Measurements from ENCODE around the gene RNF112. TPM values are rescaled to one million over a fixed set of nuclear protein-coding genes. Genes with fewer than 3 reads are reported as not detected.

RNF112 gene
- total RNA-seq, 1 donor from 2014 or later = 0.86 TPM

DNA sequence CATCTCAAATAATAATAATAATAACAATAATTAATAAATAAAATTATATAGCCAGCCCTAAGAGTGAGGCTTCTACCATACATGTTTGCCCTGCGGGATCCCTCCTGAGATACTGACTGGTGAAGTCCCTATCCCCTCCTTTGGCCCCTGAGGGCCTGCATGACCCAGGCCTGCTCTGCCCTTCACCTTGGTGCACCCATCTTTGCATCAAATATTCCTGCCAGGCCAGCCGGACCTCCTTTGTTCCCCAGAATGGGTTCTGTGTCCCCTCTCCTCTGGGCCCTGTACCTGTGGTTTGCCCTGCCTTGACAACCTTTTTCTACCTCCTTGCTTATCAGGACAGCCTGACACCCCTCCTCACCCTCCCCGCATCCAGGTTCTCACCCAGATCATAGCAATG is 2.0 kb upstream of the RNF112 start:
- Histone ChIP-seq H3K9me3 (ENCODE audit: low read depth) (no peaks in the 10 kb centered on the region), H3K9ac (no peak overlapping the region), H3K27me3 (no peaks in the 10 kb centered on the region), H3K79me2 (ENCODE audit: low read depth) (no peaks in the 10 kb centered on the region), H4K20me1 (ENCODE audit: low read depth) (no peaks in the 10 kb centered on the region), H3K4me3 (no peak overlapping the region), H2AFZ (replicated peaks) (no peak overlapping the region), H3K4me2 (no peak overlapping the region), H3K36me3 (no peaks in the 10 kb centered on the region), H3K27ac (no peak overlapping the region), H3F3A (ENCODE audit: low read depth) (no peaks in the 10 kb centered on the region), H3K4me1 (peaks cover 13% of the 10 kb centered on the region)
- no peak for TF ChIP-seq EZH2phosphoT487 (IDR thresholded peaks at IDR 0.05)
- TF ChIP-seq CTCF (IDR thresholded peaks at IDR 0.05) = no peak
- TF ChIP-seq EZH2 (IDR thresholded peaks at IDR 0.05) = no peak
- Mint-ChIP-seq H3K4me1 (peaks cover 22% of the 10 kb centered on the region), H3K27me3 (ENCODE audit: insufficient read depth, low read depth) (peaks cover 13% of the 10 kb centered on the region), H3K9me3 (no peaks in the 10 kb centered on the region), H3K36me3 (no peaks in the 10 kb centered on the region), H3K4me3 (no peak overlapping the region), H3K27ac (no peak overlapping the region)
- DNase-seq (ENCODE audit: low spot score) = no peak

DNA sequence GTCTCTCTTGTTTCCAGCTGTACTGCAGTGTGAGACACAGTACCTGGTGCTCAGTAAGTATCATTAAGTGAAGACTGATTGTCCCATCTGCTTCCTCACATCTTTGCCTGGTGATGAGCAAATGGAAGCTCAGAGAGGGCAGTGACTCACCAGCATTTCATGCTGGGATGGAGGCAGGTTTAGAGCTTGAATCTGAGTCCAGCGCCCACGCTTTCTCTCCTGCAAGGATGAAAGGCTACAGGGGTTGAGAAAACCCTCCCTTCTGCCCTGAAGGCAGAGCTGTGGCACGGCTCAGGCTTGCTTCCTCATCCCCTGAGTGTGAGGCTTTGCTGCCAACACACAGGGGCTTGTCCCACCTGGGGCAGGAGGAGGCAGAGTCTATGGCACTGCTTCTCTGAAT is 1.5 kb upstream of the RNF112 start:
- Histone ChIP-seq H4K20me1 (ENCODE audit: low read depth) (no peaks in the 10 kb centered on the region), H3K27ac (no peak overlapping the region), H3K79me2 (ENCODE audit: low read depth) (no peaks in the 10 kb centered on the region), H3K9me3 (ENCODE audit: low read depth) (no peaks in the 10 kb centered on the region), H3K4me3 (no peak overlapping the region), H3F3A (ENCODE audit: low read depth) (no peaks in the 10 kb centered on the region), H2AFZ (replicated peaks) (no peak overlapping the region), H3K9ac (no peak overlapping the region), H3K36me3 (no peaks in the 10 kb centered on the region), H3K27me3 (no peaks in the 10 kb centered on the region), H3K4me1 (peaks cover 13% of the 10 kb centered on the region), H3K4me2 (no peak overlapping the region)
- TF ChIP-seq CTCF (IDR thresholded peaks at IDR 0.05) (no peak), EZH2phosphoT487 (IDR thresholded peaks at IDR 0.05) (no peak), EZH2 (IDR thresholded peaks at IDR 0.05) (no peak)
- DNase-seq (ENCODE audit: low spot score) = no peak
- Mint-ChIP-seq H3K36me3 (no peaks in the 10 kb centered on the region), H3K9me3 (no peaks in the 10 kb centered on the region), H3K27me3 (ENCODE audit: insufficient read depth, low read depth) (peaks cover 14% of the 10 kb centered on the region), H3K27ac (no peak overlapping the region), H3K4me1 (peaks cover 20% of the 10 kb centered on the region), H3K4me3 (no peak overlapping the region)

DNA sequence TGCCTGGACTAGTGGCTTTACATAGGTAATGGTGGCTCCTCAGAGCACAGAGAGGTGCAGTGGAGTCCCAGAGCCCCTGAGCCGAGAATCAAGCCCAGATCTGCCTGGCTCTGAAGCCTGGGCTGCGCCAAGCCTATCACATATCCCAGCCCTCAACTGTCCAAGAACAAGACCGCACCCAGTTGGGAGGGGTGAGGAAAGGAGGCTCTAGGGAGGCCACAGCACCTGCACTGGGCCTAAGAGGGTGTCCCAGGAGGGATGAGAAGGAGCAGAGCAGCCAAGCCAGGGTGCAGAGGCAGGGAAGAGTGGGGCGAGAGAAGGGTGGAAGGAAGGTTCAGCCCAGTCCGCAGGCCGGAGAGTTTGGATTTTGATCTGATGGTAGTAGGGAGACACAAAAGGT is 941 bp upstream of the RNF112 start:
- no peaks in the 10 kb centered on the region for H3F3A ChIP-seq (ENCODE audit: low read depth)
- no peak for DNase-seq (ENCODE audit: low spot score)
- no peak overlapping the region for H3K27ac ChIP-seq
- Mint-ChIP-seq H3K4me1 (peaks cover 20% of the 10 kb centered on the region), H3K9me3 (no peaks in the 10 kb centered on the region), H3K36me3 (no peaks in the 10 kb centered on the region), H3K27me3 (ENCODE audit: insufficient read depth, low read depth) (peaks cover 14% of the 10 kb centered on the region), H3K27ac (peak overlapping the region; percentile 14), H3K4me3 (peak overlapping the region; percentile 25)
- no peaks in the 10 kb centered on the region for H3K36me3 ChIP-seq
- H3K79me2 ChIP-seq (ENCODE audit: low read depth) = no peaks in the 10 kb centered on the region
- H3K9me3 ChIP-seq (ENCODE audit: low read depth) = no peaks in the 10 kb centered on the region
- H3K4me1 ChIP-seq = peaks cover 13% of the 10 kb centered on the region
- no peak overlapping the region for H3K9ac ChIP-seq
- H3K4me3 ChIP-seq = no peak overlapping the region
- H3K4me2 ChIP-seq = no peak overlapping the region
- peak overlapping the region; percentile 93 for H2AFZ ChIP-seq (replicated peaks)
- no peaks in the 10 kb centered on the region for H3K27me3 ChIP-seq
- TF ChIP-seq CTCF (IDR thresholded peaks at IDR 0.05) = no peak
- TF ChIP-seq EZH2phosphoT487 (IDR thresholded peaks at IDR 0.05) = no peak
- TF ChIP-seq EZH2 (IDR thresholded peaks at IDR 0.05) = no peak
- no peaks in the 10 kb centered on the region for H4K20me1 ChIP-seq (ENCODE audit: low read depth)
